Esophagus muscularis mucosa (tissue), 4 donors: ENCODE data around the gene ECE1. TPM values are rescaled to one million over a fixed set of nuclear protein-coding genes. Genes with fewer than 3 reads are reported as not detected.

ENCODE experiments used
- DNase-seq: peaks from one replicate; pipeline ENCODE4 v3.0.0-alpha.2; 2017; ENCODE audit errors: extremely low spot score
- H3K27ac ChIP-seq, 4 donors: fragments of 200-600 bp; sonication (generic); replicated peaks in 1 of 4; 1 replicate in 3 of 4; 2 replicates in 1 of 4; pipeline ENCODE4 v1.5.1; 2016 to 2019; ENCODE audit warnings: mild to moderate bottlenecking in 1 of 4
- H3K27me3 ChIP-seq, 4 donors: fragments of 200-600 bp; sonication (generic); one replicate each; pipeline versions ENCODE4 v1.5.1 to v1.6.0; 2016 to 2019
- H3K36me3 ChIP-seq, 4 donors: fragments of 200-600 bp; sonication (generic); one replicate each; pipeline ENCODE4 v1.5.1; 2016 to 2019
- H3K4me1 ChIP-seq, 4 donors: fragments of 200-600 bp; sonication (generic); one replicate each; pipeline ENCODE4 v1.5.1; 2016 to 2019
- H3K4me3 ChIP-seq, 4 donors: fragments of 200-600 bp; sonication (generic); 1 replicate in 2 of 4; 2 replicates in 2 of 4; pipeline ENCODE4 v1.5.1; 2016 to 2019; ENCODE audit warnings: mild to moderate bottlenecking in 4 of 4, moderate library complexity in 1 of 4
- H3K9me3 ChIP-seq, 4 donors: fragments of 200-600 bp; sonication (generic); 1 replicate in 3 of 4; 2 replicates in 1 of 4; pipeline ENCODE4 v1.5.1; 2016 to 2019
- EP300 ChIP-seq: sonication (generic); formaldehyde crosslinking; IDR thresholded peaks from one replicate; pipeline ENCODE4 v1.6.1; 2017; ENCODE audit warnings: antibody characterized with exemption
- POLR2A ChIP-seq: fragments of 450-650 bp; IDR thresholded peaks from one replicate; pipeline ENCODE4 v1.6.1; 2017; ENCODE audit warnings: antibody characterized with exemption, moderate library complexity, mild to moderate bottlenecking, low read depth
- POLR2AphosphoS5 ChIP-seq, 2 donors: sonication (generic); formaldehyde crosslinking; IDR thresholded peaks; one replicate each; pipeline ENCODE4 v1.6.1; 2017; ENCODE audit warnings: antibody characterized with exemption in 2 of 2
- WGBS: methylation state at CpG from one replicate; pipeline ENCODE4 v1.1.5; 2018; 5-methylcytosine and 5-hydroxymethylcytosine counted together
- intact Hi-C: fragments of 100-400 bp; cut with DNase I; formaldehyde crosslinking; loops from one replicate; pipeline ENCODE4 v1.15.1; 2023
- total RNA-seq, 4 donors: library from RNA; depleted of rRNA; stranded (reverse); fragments of >200 nt; gene quantifications; one replicate each; pipeline versions ENCODE4 v1.1.0 to v1.2.1, GENCODE V29; 2016
- TF ChIP-seq, protein P1 (sequence below), 3 experiments: fragments of 200-600 bp in 2 of 3; fragments of 450-650 bp in 1 of 3; sonication (generic) in 2 of 3; IDR thresholded peaks; one replicate each; pipeline ENCODE4 v1.5.1; 2017 to 2019; ENCODE audit warnings: antibody characterized with exemption in 3 of 3, mild to moderate bottlenecking in 2 of 3, moderate library complexity in 1 of 3

ECE1 gene
- total RNA-seq, 4 donors from 2014 or later: 53.6 to 101 (median 80.7) TPM

DNA sequence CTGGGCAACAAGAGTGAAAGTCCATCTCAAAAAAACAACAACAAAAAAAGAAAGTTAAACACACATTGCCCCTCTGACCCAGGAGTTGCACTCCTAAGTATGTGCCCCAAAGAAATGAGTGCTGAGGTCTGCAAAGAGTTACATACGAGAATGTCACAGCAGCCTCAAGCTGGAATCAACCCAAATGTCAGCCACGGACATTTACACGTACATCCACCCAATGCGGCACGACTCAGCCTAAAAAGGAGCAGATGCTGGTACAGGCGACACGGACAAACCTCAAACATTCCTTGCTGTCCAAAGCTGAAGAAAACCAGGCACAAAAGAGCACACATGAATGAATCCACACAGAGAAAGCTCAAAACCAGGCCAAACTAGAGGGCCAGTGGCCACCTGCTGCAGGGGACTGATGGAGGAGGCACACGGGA is 46.8 kb upstream of the ECE1 start:
- Histone ChIP-seq H3K9me3 (no peaks in the 10 kb centered on the region), H3K36me3 (no peaks in the 10 kb centered on the region), H3K4me1 (peaks cover 97 to 100% (median 99%) of the 10 kb centered on the region in 4 donors), H3K27me3 (no peaks in the 10 kb centered on the region), H3K27ac (peak overlapping the region; percentile 91 to 95 (median 93)), H3K4me3 (no peak overlapping the region)
- WGBS: 51% methylated on average over 8 of the region's 8 CpGs
- TF ChIP-seq, protein P1, sequence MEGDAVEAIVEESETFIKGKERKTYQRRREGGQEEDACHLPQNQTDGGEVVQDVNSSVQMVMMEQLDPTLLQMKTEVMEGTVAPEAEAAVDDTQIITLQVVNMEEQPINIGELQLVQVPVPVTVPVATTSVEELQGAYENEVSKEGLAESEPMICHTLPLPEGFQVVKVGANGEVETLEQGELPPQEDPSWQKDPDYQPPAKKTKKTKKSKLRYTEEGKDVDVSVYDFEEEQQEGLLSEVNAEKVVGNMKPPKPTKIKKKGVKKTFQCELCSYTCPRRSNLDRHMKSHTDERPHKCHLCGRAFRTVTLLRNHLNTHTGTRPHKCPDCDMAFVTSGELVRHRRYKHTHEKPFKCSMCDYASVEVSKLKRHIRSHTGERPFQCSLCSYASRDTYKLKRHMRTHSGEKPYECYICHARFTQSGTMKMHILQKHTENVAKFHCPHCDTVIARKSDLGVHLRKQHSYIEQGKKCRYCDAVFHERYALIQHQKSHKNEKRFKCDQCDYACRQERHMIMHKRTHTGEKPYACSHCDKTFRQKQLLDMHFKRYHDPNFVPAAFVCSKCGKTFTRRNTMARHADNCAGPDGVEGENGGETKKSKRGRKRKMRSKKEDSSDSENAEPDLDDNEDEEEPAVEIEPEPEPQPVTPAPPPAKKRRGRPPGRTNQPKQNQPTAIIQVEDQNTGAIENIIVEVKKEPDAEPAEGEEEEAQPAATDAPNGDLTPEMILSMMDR (IDR thresholded peaks at IDR 0.05): no peak
- TF ChIP-seq EP300 (no peak), POLR2A (no peak), POLR2AphosphoS5 (IDR thresholded peaks at IDR 0.05) (peak; percentile 43 to 45)
- intact Hi-C loops: no loop called here
- DNase-seq: no peak

DNA sequence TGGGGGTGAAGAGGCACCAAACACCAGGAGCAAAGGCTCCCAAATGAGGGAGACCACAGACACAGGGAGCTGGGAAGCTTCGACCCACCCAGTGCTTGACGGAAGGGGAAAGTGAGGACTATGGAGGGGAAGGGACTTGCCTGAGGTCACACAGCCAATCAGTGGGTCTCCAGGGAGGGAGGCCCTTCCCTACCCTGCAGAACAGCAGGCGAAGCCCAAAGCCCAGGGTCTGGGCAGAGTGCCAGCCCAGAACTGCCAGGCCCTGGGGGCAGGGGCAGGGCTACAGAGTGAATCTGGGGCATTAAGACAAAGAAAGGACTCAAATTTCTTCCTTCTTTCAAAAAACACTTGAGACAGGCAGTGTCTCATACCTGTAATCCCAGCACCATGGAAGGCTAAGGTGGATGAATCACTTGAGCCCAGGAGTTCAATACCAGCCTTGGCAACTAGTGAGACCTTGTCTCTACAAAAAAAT is 45.5 kb upstream of the ECE1 start:
- Histone ChIP-seq H3K9me3 (no peaks in the 10 kb centered on the region), H3K4me1 (peaks cover 94 to 100% (median 99%) of the 10 kb centered on the region in 4 donors), H3K4me3 (peak overlapping the region in 1 of 4 donors; percentile 33), H3K36me3 (peaks cover 0 to 4% (median 0%) of the 10 kb centered on the region in 4 donors), H3K27me3 (no peaks in the 10 kb centered on the region), H3K27ac (peak overlapping the region; percentile 54 to 76 (median 73))
- no peak for DNase-seq
- intact Hi-C loops: no loop called here
- WGBS: 66% methylated on average over 3 of the region's 3 CpGs
- TF ChIP-seq POLR2A (no peak), EP300 (no peak), POLR2AphosphoS5 (IDR thresholded peaks at IDR 0.05) (no peak)
- TF ChIP-seq, protein P1 (IDR thresholded peaks at IDR 0.05): no peak

DNA sequence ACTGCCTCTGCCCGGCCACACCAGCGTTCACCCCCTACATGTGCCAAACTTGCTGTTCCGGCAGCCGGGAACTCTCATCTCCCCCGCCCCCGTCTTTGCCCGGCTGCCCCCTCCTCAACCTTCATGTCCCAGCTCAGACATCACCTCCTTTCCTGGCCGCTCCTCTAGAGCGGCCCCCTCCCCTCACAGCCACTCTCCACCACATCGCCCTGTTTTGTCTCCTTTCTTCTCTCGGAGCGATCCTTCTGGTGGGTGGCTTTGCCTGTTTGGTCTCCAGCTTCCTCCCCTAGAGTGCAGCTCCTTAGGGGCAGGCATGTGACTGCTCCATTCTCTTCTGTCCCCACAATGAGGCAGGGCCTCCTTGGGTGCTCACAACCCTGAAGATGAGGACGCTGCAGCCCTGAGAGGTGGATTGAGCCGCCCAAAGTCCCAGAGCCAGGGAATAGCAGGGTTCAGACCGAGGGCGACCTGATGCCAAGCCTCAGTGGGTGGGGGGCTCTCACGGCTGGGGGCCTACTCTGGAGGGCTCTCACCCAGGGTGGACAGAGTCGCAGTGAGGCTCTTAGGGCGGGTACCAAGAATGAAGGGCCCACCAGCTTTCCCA is 44.9 kb upstream of the ECE1 start:
- TF ChIP-seq, protein P1 (IDR thresholded peaks at IDR 0.05): no peak
- TF ChIP-seq POLR2A (no peak), EP300 (no peak), POLR2AphosphoS5 (IDR thresholded peaks at IDR 0.05) (no peak)
- peaks cover 91 to 100% (median 99%) of the 10 kb centered on the region in 4 donors for H3K4me1 ChIP-seq
- intact Hi-C loops: no loop called here
- DNase-seq: no peak
- H3K9me3 ChIP-seq: no peaks in the 10 kb centered on the region
- peaks cover 0 to 9% (median 0%) of the 10 kb centered on the region in 4 donors for H3K36me3 ChIP-seq
- WGBS: 56% methylated on average over 13 of the region's 19 CpGs
- H3K27me3 ChIP-seq: no peaks in the 10 kb centered on the region
- peak overlapping the region; percentile 20 to 51 (median 32) for H3K4me3 ChIP-seq
- peak overlapping the region; percentile 54 to 76 (median 73) for H3K27ac ChIP-seq

DNA sequence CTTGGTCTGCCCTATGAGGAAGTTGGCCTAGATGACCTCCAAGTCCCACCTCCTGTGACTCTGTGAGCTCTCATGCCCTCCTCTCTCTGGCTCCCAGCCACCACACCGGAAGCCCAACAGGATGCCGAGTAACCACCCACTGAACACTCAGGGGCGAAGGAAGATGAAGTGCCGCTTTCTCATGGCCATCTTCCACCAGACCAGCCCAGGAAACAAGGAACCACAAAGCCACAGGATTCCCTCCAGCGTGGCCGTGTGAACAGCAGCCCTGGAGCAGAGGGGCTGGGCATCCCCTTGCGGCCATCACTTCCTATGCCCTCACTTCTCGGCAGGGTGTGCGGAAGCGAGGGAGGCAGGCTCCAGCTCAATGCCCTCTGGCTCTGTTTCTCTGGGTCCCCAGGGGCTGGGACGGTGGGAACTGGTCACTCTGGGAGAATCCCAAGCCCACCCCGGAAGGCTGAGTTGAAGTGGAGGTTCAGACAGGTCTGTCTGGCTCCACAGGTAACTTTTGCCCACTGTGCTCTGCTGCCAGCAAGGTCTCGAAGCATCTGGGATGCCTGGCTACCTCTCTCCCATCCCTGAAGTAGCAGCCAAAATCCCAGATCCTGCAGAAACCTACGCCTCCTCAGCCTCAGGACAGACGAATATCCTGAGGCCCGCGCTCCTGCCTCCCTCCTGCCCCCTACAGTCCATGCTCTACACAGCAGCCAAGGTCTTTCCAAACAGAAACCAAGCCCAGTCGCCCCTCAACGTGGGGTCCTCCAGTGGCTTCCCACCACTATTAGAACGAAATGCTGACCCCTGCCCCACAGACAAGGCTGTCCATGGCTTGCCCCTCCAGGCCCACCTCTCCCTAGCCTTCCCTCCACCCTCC is 44.2 kb upstream of the ECE1 start:
- Histone ChIP-seq H3K4me3 (peak overlapping the region; percentile 20 to 51 (median 32)), H3K27me3 (no peaks in the 10 kb centered on the region), H3K4me1 (peaks cover 84 to 97% (median 93%) of the 10 kb centered on the region in 4 donors), H3K36me3 (peaks cover 0 to 9% (median 0%) of the 10 kb centered on the region in 4 donors), H3K27ac (peak overlapping the region; percentile 54 to 76 (median 73)), H3K9me3 (no peaks in the 10 kb centered on the region)
- WGBS: 43% methylated on average over 11 of the region's 20 CpGs
- DNase-seq: no peak
- TF ChIP-seq POLR2AphosphoS5 (IDR thresholded peaks at IDR 0.05) (peak in 1 of 2 donors; percentile 24), EP300 (no peak), POLR2A (peak; percentile 1)
- TF ChIP-seq, protein P1 (IDR thresholded peaks at IDR 0.05): peak; percentile 61 to 82 (median 74)
- intact Hi-C loops: loop anchor here (5.0 kb wide), 1 partner anchor 42 kb away; the partner anchor contains the start of gene ECE1
